Common myeloid progenitor, CD34-positive (primary cell): ENCODE measurements around the gene LRRC1.

Experiments used
- CTCF ChIA-PET: fragments of 350-600 bp; sonication (Branson Sonifier 250); formaldehyde crosslinking; loops from one replicate; lab custom pipeline; 2021; ENCODE audit warnings: antibody characterized with exemption; lab: Charles Lee
- POLR2A ChIA-PET: fragments of 350-600 bp; sonication (Branson Sonifier 250); formaldehyde crosslinking; loops from one replicate; lab custom pipeline; 2021; ENCODE audit warnings: antibody characterized with exemption; lab: Charles Lee
- DNase-seq, 3 donors: peaks; one replicate each; pipeline versions ENCODE4 v3.0.0 to v3.0.0-alpha.2; 2013
- H3K27ac ChIP-seq, 2 experiments: 1 replicate in 1 of 2; 2 replicates in 1 of 2; pipeline ENCODE4 v1.7.0; 2013; ENCODE audit warnings: inconsistent platforms in 2 of 2, low read length in 2 of 2, mild to moderate bottlenecking in 2 of 2, low read depth in 1 of 2, moderate library complexity in 1 of 2; ENCODE audit not compliant: severe bottlenecking in 2 of 2, insufficient read depth in 1 of 2, poor library complexity in 1 of 2
- H3K27me3 ChIP-seq, 5 experiments: replicated peaks in 2 of 5; 1 replicate in 3 of 5; 2 replicates in 2 of 5; pipeline versions ENCODE4 v1.6.1 to v1.7.0; 2013; ENCODE audit warnings: low read length in 4 of 5, mild to moderate bottlenecking in 2 of 5, moderate library complexity in 2 of 5, inconsistent platforms in 1 of 5; ENCODE audit not compliant: insufficient read depth in 5 of 5, control insufficient read depth in 4 of 5
- H3K36me3 ChIP-seq, 4 experiments: 1 replicate in 2 of 4; 2 replicates in 2 of 4; pipeline versions ENCODE4 v1.6.1 to v1.7.0; 2013; ENCODE audit warnings: low read length in 3 of 4, control low read depth in 1 of 4, mild to moderate bottlenecking in 1 of 4; ENCODE audit not compliant: control insufficient read depth in 4 of 4, insufficient read depth in 4 of 4
- H3K4me1 ChIP-seq, 4 experiments: 1 replicate in 3 of 4; 2 replicates in 1 of 4; pipeline versions ENCODE4 v1.6.1 to v1.7.1; 2013; ENCODE audit warnings: low read length in 3 of 4, mild to moderate bottlenecking in 3 of 4, control low read depth in 1 of 4, inconsistent platforms in 1 of 4, moderate library complexity in 1 of 4; ENCODE audit not compliant: control insufficient read depth in 4 of 4, insufficient read depth in 4 of 4; ENCODE audit errors: control extremely low read depth in 1 of 4
- H3K4me3 ChIP-seq, 7 experiments: 1 replicate in 4 of 7; 2 replicates in 3 of 7; pipeline versions ENCODE4 v1.5.1 to v1.7.0; 2013; ENCODE audit warnings: mild to moderate bottlenecking in 7 of 7, low read length in 6 of 7, moderate library complexity in 6 of 7, inconsistent platforms in 2 of 7, low read depth in 2 of 7, control low read depth in 1 of 7; ENCODE audit not compliant: insufficient read depth in 4 of 7, control insufficient read depth in 1 of 7; ENCODE audit errors: extremely low read depth in 1 of 7
- H3K9me3 ChIP-seq, 5 experiments: 1 replicate in 4 of 5; 2 replicates in 1 of 5; pipeline versions ENCODE4 v1.6.1 to v1.7.1; 2013; ENCODE audit warnings: low read length in 4 of 5, mild to moderate bottlenecking in 2 of 5, inconsistent platforms in 1 of 5, low read depth in 1 of 5, moderate library complexity in 1 of 5; ENCODE audit not compliant: control insufficient read depth in 4 of 5, insufficient read depth in 2 of 5; ENCODE audit errors: control extremely low read depth in 1 of 5
- WGBS: methylation state at CpG from one replicate; pipeline ENCODE4 v1.1.5; 2013; ENCODE audit not compliant: insufficient coverage; 5-methylcytosine and 5-hydroxymethylcytosine counted together

Gene LRRC1

GRCh38 chr6:53906103-53906502 is 111.3 kb downstream of the LRRC1 start:
- no peaks in the 10 kb centered on the region for H3K4me1 ChIP-seq
- H3K27me3 ChIP-seq: no peaks in the 10 kb centered on the region
- ChIA-PET CTCF (no interaction called here), POLR2A (no interaction called here)
- no peaks in the 10 kb centered on the region for H3K9me3 ChIP-seq
- DNase-seq: no peak
- H3K4me3 ChIP-seq: no peak overlapping the region
- peaks cover 0 to 16% (median 10%) of the 10 kb centered on the region in 4 experiments for H3K36me3 ChIP-seq
- WGBS: 100% methylated on average over 3 of the region's 3 CpGs
- H3K27ac ChIP-seq: no peak overlapping the region

DNA sequence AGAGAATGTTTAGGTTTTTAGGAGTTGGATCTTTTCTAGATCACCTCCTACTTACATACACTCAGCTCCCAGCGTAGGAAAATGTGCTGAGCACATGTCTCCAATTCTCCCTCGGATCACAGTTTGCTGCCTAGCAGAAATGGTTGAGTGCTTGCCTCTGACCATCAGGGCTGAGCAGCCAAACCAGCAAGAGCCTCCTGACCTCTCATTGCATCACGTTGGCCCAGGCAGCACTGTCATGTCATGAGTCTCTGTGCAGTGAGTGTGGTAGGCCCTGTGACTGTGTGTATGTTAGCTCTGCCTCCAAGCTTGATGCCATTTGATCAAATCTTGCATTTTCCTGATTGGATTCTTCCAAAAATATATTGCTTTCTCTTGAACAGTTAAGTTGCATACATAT is 112.0 kb downstream of the LRRC1 start:
- Histone ChIP-seq H3K9me3 (no peaks in the 10 kb centered on the region), H3K4me1 (no peaks in the 10 kb centered on the region), H3K4me3 (no peak overlapping the region), H3K27ac (no peak overlapping the region), H3K27me3 (no peaks in the 10 kb centered on the region), H3K36me3 (peaks cover 0 to 16% (median 10%) of the 10 kb centered on the region in 4 experiments)
- ChIA-PET CTCF (no interaction called here), POLR2A (no interaction called here)
- no CpG with 5 or more reads among the region's 3 CpGs for WGBS
- DNase-seq: no peak

DNA sequence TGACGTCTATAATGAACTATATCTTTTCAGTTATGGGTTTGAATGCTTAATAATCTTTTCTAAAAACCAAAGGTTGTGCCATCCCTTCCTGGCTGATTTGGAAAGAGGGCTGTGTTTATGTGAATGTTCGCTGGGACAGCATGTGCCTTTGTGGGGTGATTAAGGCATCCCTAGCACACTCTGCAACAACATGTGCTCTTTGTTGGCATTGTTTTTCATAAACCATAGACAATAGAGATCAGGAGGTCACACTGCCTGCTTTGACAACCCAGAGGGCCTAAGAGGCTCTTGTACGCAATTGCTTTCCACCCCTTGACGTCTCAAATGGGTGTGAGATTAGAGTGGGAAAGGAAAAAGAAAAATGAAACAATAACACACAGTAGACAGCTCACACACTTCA is 116.0 kb downstream of the LRRC1 start:
- no peaks in the 10 kb centered on the region for H3K9me3 ChIP-seq
- H3K27me3 ChIP-seq: no peaks in the 10 kb centered on the region
- no CpG with 5 or more reads among the region's 4 CpGs for WGBS
- H3K36me3 ChIP-seq: peaks cover 0 to 12% (median 6%) of the 10 kb centered on the region in 4 experiments
- ChIA-PET CTCF (no interaction called here), POLR2A (no interaction called here)
- no peak overlapping the region for H3K4me3 ChIP-seq
- DNase-seq: no peak
- no peaks in the 10 kb centered on the region for H3K4me1 ChIP-seq
- H3K27ac ChIP-seq: no peak overlapping the region

DNA sequence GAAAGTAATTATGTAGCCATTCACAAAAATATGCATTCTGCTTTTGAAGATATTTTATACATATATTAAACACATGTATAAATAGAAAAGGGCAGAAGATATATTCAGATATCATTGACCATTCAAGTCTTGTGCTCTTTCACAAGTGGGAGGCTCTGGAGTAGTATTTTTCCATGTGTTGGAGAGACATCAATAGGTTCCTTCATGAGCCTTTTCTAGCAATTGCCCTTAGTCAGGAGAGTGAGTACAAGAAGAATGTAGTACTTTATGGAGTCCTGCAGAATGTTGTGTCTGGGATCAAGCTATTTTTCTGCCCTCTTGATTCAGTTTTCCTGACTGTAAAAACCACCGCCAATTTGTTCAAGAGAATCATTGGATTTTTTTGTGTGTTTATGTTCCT is 117.9 kb downstream of the LRRC1 start:
- CTCF ChIA-PET: no interaction called here
- H3K9me3 ChIP-seq: no peaks in the 10 kb centered on the region
- DNase-seq: no peak
- no peak overlapping the region for H3K27ac ChIP-seq
- no peak overlapping the region for H3K4me3 ChIP-seq
- POLR2A ChIA-PET: no interaction called here
- H3K4me1 ChIP-seq: no peaks in the 10 kb centered on the region
- peaks cover 0 to 9% (median 4%) of the 10 kb centered on the region in 4 experiments for H3K36me3 ChIP-seq
- no peaks in the 10 kb centered on the region for H3K27me3 ChIP-seq
- no CpG with 5 or more reads among the region's 1 CpG for whole genome bisulfite sequencing

DNA sequence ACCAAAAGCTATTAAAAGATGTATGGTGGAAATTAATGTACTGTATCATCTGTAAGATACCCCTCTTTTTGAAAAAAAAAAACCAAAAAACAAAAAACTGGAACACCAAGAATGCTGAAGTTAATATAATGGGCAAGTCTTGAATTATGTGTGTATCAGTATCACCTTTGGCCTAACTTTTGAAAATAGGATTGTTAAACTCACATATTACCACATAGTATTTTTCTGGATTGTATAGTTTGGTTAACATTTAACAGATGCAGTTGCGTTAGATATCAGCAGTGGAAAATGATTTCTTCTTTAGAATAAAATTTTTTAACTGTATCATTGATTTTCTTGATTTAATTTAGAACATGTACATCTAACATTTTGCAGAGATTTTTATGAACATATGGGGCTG is 118.5 kb downstream of the LRRC1 start:
- Histone ChIP-seq H3K4me3 (no peak overlapping the region), H3K9me3 (no peaks in the 10 kb centered on the region), H3K36me3 (peaks cover 0 to 9% (median 4%) of the 10 kb centered on the region in 4 experiments), H3K27ac (no peak overlapping the region), H3K27me3 (no peaks in the 10 kb centered on the region), H3K4me1 (no peaks in the 10 kb centered on the region)
- no CpG with 5 or more reads among the region's 1 CpG for WGBS
- POLR2A ChIA-PET: no interaction called here
- CTCF ChIA-PET: no interaction called here
- no peak for DNase-seq

DNA sequence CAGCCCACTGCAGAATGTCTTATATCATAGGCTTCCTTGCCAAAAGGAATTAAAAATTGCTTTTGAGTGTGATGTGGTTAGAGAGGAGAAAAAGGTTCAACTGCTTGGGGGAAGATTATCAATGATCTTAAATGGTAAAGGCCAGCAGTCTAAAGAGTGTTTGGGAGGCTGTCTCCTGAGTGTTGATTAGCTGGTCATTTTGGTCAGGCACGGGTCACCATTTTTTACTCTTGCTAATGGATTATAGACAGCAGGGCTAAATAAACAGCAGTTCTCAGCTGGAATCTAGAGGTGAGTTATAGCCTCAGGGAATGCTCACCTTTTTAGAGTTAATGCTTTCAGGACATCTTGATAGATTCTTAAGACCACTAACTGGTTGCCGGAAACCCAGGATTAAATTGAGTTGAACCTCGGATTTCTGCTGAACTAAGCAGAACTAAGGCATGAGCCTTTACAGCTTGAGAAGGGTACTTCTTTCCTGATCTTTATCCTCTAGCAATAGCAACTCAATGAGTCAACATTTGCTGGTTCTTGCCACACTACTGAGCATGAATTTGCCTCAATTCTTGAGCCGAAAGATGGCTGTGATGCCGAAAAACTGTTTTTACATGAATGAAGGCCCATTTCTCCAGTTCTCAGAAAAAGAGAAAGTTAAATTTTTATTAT is 120.4 kb downstream of the LRRC1 start:
- H3K4me3 ChIP-seq: no peak overlapping the region
- no peaks in the 10 kb centered on the region for H3K9me3 ChIP-seq
- ChIA-PET POLR2A (no interaction called here), CTCF (no interaction called here)
- H3K27ac ChIP-seq: no peak overlapping the region
- DNase-seq: no peak
- 94% methylated on average over 5 of the region's 5 CpGs for WGBS
- peaks cover 0 to 9% (median 4%) of the 10 kb centered on the region in 4 experiments for H3K36me3 ChIP-seq
- no peaks in the 10 kb centered on the region for H3K27me3 ChIP-seq
- no peaks in the 10 kb centered on the region for H3K4me1 ChIP-seq

- Histone ChIP-seq H3K9me3 (no peaks in the 10 kb centered on the region), H3K36me3 (peaks cover 4 to 17% (median 8%) of the 10 kb centered on the region in 4 experiments), H3K4me3 (no peak overlapping the region), H3K27ac (no peak overlapping the region), H3K27me3 (no peaks in the 10 kb centered on the region), H3K4me1 (no peaks in the 10 kb centered on the region)
- 100% methylated on average over 3 of the region's 3 CpGs for WGBS
- CTCF ChIA-PET: interaction anchor here (0.8 kb wide), 1 partner anchor 25 kb away, joined by 3 read pairs; no protein-coding TSS in a partner anchor
- POLR2A ChIA-PET: no interaction called here
- DNase-seq: no peak
Observed at GRCh38 chr6:53916804-53917463, 122.1 kb downstream of the LRRC1 start.
